HCT116 (cell line): Measurements from ENCODE around the gene PTGDS. TPM values are rescaled to one million over a fixed set of nuclear protein-coding genes. Genes with fewer than 3 reads are reported as not detected.
A peak's percentile ranks its signal among the peaks of the same experiment; 100 is the strongest.

ENCODE experiments used
- ATAC-seq: fragments of 200-7000 bp; cut with Tn5 transposase; 2 replicates; pipeline ENCODE4 v1.9.1; 2020; ENCODE audit warnings: mild to moderate bottlenecking, moderate library complexity
- BruUV-seq: library from RNA; stranded (reverse); fragments of 400-500 nt; replicated peaks from 2 replicates; lab custom pipeline; 2021; lab: Mats Ljungman, UMichigan
- CTCF ChIA-PET: fragments of 300-600 bp; sonication (Branson Sonifier 250); formaldehyde crosslinking; loops from one replicate; lab custom pipeline; 2021; ENCODE audit warnings: antibody characterized with exemption; lab: Charles Lee
- POLR2A ChIA-PET: fragments of 300-600, 350-600 bp; sonication (Branson Sonifier 250); formaldehyde crosslinking; loops from one replicate; lab custom pipeline; 2021; ENCODE audit warnings: antibody characterized with exemption; lab: Charles Lee
- RAD21 ChIA-PET, 2 experiments: fragments of 300-600 bp; sonication (Branson Sonifier 250); formaldehyde crosslinking; loops; one replicate each; lab custom pipeline; 2023; ENCODE audit warnings: low total read pairs in 2 of 2; ENCODE audit not compliant: uncharacterized antibody in 2 of 2, unreplicated experiment in 2 of 2, low non-redundant PET in 1 of 2; lab: Charles Lee
- DNase-seq: peaks from one replicate; pipeline ENCODE4 v3.0.0-alpha.2; 2010; ENCODE audit warnings: low read depth, low spot score
- H2AFZ ChIP-seq: fragments of 200-600 bp; shearing (Covaris generic), sonication (generic); 2 replicates; pipeline ENCODE4 v1.6.1; 2017; ENCODE audit warnings: low read depth, mixed run types, mixed read lengths, antibody characterized with exemption, low read length; ENCODE audit not compliant: poor library complexity, severe bottlenecking
- H3K27ac ChIP-seq: 2 replicates; pipeline ENCODE4 v1.5.1; 2012; ENCODE audit warnings: low read depth, low read length
- H3K27me3 ChIP-seq: fragments of 200-600 bp; sonication (generic); 2 replicates; pipeline ENCODE4 v1.6.1; 2016; ENCODE audit warnings: mixed run types, low read length, mixed read lengths; ENCODE audit not compliant: insufficient read depth
- H3K36me3 ChIP-seq, 2 experiments: fragments of 200-500 bp in 1 of 2; fragments of 200-600 bp in 1 of 2; sonication (Bioruptor generic) in 1 of 2; sonication (generic) in 1 of 2; 2 replicates each; pipeline versions ENCODE4 v1.5.1 to v1.6.1; 2014 to 2016; ENCODE audit warnings: low read length in 2 of 2, inconsistent platforms in 1 of 2, mixed read lengths in 1 of 2, mixed run types in 1 of 2; ENCODE audit not compliant: insufficient read depth in 2 of 2, control insufficient read depth in 1 of 2
- H3K4me1 ChIP-seq, 2 experiments: fragments of 200-600 bp in 1 of 2; sonication (generic) in 1 of 2; 2 replicates each; pipeline versions ENCODE4 v1.5.1 to v1.6.1; 2012 to 2017; ENCODE audit warnings: low read length in 2 of 2, inconsistent platforms in 1 of 2, mild to moderate bottlenecking in 1 of 2, mixed read lengths in 1 of 2, mixed run types in 1 of 2, moderate library complexity in 1 of 2; ENCODE audit not compliant: insufficient read depth in 2 of 2, control insufficient read depth in 1 of 2
- H3K4me2 ChIP-seq: fragments of 200-600 bp; sonication (generic); 2 replicates; pipeline ENCODE4 v1.6.1; 2017; ENCODE audit warnings: mixed run types, low read length, mixed read lengths
- H3K4me3 ChIP-seq, 2 experiments: fragments of 200-600 bp in 1 of 2; sonication (generic) in 1 of 2; replicated peaks in 1 of 2; 2 replicates each; pipeline ENCODE4 v1.5.1; 2011 to 2016; ENCODE audit warnings: low read length in 2 of 2, control low read depth in 1 of 2, low read depth in 1 of 2, mild to moderate bottlenecking in 1 of 2, mixed read lengths in 1 of 2, mixed run types in 1 of 2
- H3K79me2 ChIP-seq: fragments of 200-600 bp; sonication (generic); 2 replicates; pipeline ENCODE4 v1.6.1; 2017; ENCODE audit warnings: mild to moderate bottlenecking, mixed run types, low read length, moderate library complexity, mixed read lengths; ENCODE audit not compliant: insufficient read depth
- H3K9ac ChIP-seq: fragments of 200-600 bp; sonication (generic); 2 replicates; pipeline ENCODE4 v1.6.1; 2016; ENCODE audit warnings: low read length, mixed read lengths
- H3K9me2 ChIP-seq: fragments of 200-600 bp; sonication (generic), shearing (Covaris generic); 2 replicates; pipeline ENCODE4 v1.6.1; 2017; ENCODE audit warnings: mixed run types, mild to moderate bottlenecking, moderate library complexity; ENCODE audit not compliant: insufficient read depth
- H3K9me3 ChIP-seq, 2 experiments: fragments of 200-500 bp in 1 of 2; fragments of 200-600 bp in 1 of 2; sonication (Bioruptor generic) in 1 of 2; sonication (generic) in 1 of 2; 2 replicates each; pipeline ENCODE4 v1.6.1; 2014 to 2017; ENCODE audit warnings: low read length in 2 of 2, mixed read lengths in 2 of 2, inconsistent platforms in 1 of 2, low read depth in 1 of 2, mild to moderate bottlenecking in 1 of 2, mixed run types in 1 of 2, moderate library complexity in 1 of 2; ENCODE audit not compliant: control insufficient read depth in 1 of 2, insufficient read depth in 1 of 2
- H4K20me1 ChIP-seq: fragments of 200-600 bp; sonication (generic), shearing (Covaris generic); 2 replicates; pipeline ENCODE4 v1.6.1; 2017; ENCODE audit warnings: mixed run types, mild to moderate bottlenecking, moderate library complexity; ENCODE audit not compliant: insufficient read depth
- EGR1 ChIP-seq: IDR thresholded peaks from 2 replicates; pipeline ENCODE4 v1.6.1; 2012; ENCODE audit warnings: low read depth
- ELF1 ChIP-seq: IDR thresholded peaks from 2 replicates; pipeline ENCODE4 v1.6.1; 2012; ENCODE audit warnings: low read depth, borderline replicate concordance
- EZH2phosphoT487 ChIP-seq: fragments of 200-600 bp; IDR thresholded peaks from 2 replicates; pipeline ENCODE4 v1.6.1; 2018; ENCODE audit warnings: antibody characterized with exemption, borderline replicate concordance
- FOSL1 ChIP-seq: IDR thresholded peaks from 2 replicates; pipeline ENCODE4 v1.6.1; 2012; ENCODE audit warnings: low read depth
- JUND ChIP-seq: IDR thresholded peaks from 2 replicates; pipeline ENCODE4 v1.6.1; 2012
- POLR2A ChIP-seq: IDR thresholded peaks from 2 replicates; pipeline ENCODE4 v1.7.0; 2011; ENCODE audit warnings: borderline replicate concordance; ENCODE audit not compliant: insufficient read depth, insufficient read length; ENCODE audit errors: extremely low read depth
- RAD21 ChIP-seq: IDR thresholded peaks from 2 replicates; pipeline ENCODE4 v1.6.1; 2012; ENCODE audit warnings: low read depth, mild to moderate bottlenecking
- SIN3A ChIP-seq: IDR thresholded peaks from 2 replicates; pipeline ENCODE4 v1.6.1; 2012; ENCODE audit warnings: low read depth
- SP1 ChIP-seq: IDR thresholded peaks from 2 replicates; pipeline ENCODE4 v1.6.1; 2012; ENCODE audit warnings: low read depth
- SRF ChIP-seq: IDR thresholded peaks from 2 replicates; pipeline ENCODE4 v1.6.1; 2012; ENCODE audit warnings: low read depth
- YY1 ChIP-seq: IDR thresholded peaks from 2 replicates; pipeline ENCODE4 v1.6.1; 2011; ENCODE audit warnings: low read length, low read depth, moderate library complexity, mild to moderate bottlenecking; ENCODE audit not compliant: insufficient replicate concordance; ENCODE audit errors: extremely low read depth
- intact Hi-C: fragments of 100-400 bp; cut with micrococcal nuclease; formaldehyde crosslinking; loops from 2 replicates; pipeline ENCODE4 v1.10.0; 2022
- total RNA-seq: library from RNA; stranded (reverse); gene quantifications from one replicate; pipeline ENCODE4 v1.2.1, GENCODE V29; 2021; ENCODE audit not compliant: unreplicated experiment
- TF ChIP-seq, protein P1 (sequence below): IDR thresholded peaks from 2 replicates; pipeline ENCODE4 v1.6.1; 2012
- TF ChIP-seq, protein P2 (sequence below), 3 experiments: fragments of 200-600 bp in 1 of 3; sonication (generic) in 1 of 3; IDR thresholded peaks in 2 of 3; conservative IDR thresholded peaks in 1 of 3; 2 replicates each; pipeline ENCODE4 v1.5.1; 2012 to 2017; ENCODE audit warnings: low read depth in 2 of 3, low read length in 2 of 3, antibody characterized with exemption in 1 of 3, borderline replicate concordance in 1 of 3, control low read depth in 1 of 3, mild to moderate bottlenecking in 1 of 3, mixed read lengths in 1 of 3, mixed run types in 1 of 3, moderate library complexity in 1 of 3; ENCODE audit not compliant: insufficient read depth in 1 of 3
- TF ChIP-seq, protein P3 (sequence below): IDR thresholded peaks from 2 replicates; pipeline ENCODE4 v1.6.1; 2011; ENCODE audit warnings: mild to moderate bottlenecking, low read length, moderate library complexity; ENCODE audit not compliant: insufficient replicate concordance; ENCODE audit errors: extremely low read depth

Gene PTGDS
- total RNA-seq, 1 experiment from 2014 or later: 3.1 TPM

DNA sequence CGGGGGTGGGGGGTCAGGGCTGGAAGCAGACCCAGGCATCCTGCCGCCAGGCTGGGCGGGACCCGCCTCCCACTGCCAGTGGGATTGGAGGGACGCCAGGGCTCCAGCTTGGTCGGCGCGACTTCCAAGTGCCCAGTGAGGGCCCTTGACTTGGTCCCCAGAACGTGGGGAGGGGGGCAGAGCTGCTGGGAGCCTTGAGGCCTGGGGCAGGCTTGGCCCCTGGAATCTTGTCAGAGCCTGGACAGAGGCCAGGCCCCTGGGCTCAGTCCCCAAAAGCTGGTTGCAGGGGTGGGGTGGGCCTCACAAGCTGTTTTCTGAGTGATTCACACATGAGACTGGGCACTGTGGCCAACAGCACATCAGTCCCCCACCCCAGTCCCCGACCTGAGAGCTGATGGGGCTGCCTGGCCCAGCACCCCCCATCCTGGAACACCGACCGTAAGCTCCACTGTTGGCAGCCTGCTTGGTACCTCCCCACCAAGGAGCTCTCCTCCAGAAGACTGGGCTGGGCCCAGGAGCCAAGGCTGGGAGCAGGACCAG is 18.5 kb downstream of the PTGDS start:
- Histone ChIP-seq H3K4me2 (peak overlapping the region; percentile 88), H3K36me3 (peaks cover 0 to 12% of the 10 kb centered on the region in 2 experiments; a peak in 2 of 4 replicates), H3K79me2 (peaks cover 20% of the 10 kb centered on the region), H3K4me3 (peak overlapping the region; percentile 40 to 56), H3K9ac (peak overlapping the region; percentile 57), H3K27me3 (no peaks in the 10 kb centered on the region), H4K20me1 (no peaks in the 10 kb centered on the region), H3K9me3 (no peaks in the 10 kb centered on the region; a peak in 1 of 4 replicates), H3K27ac (peak overlapping the region; percentile 95), H3K4me1 (peaks cover 54 to 80% of the 10 kb centered on the region in 2 experiments), H3K9me2 (no peaks in the 10 kb centered on the region), H2AFZ (no peak overlapping the region)
- ChIA-PET POLR2A (no interaction called here), RAD21 (interaction anchor here in 1 of 2 experiments (0.6 to 1.1 kb wide), 2 partner anchors 48 to 596 kb away, joined by 3 read pairs; no protein-coding TSS in a partner anchor), CTCF (interaction anchor here (1.0 to 1.5 kb wide), 4 partner anchors 34 to 241 kb away, joined by 3 to 11 read pairs (median 4); no protein-coding TSS in a partner anchor)
- intact Hi-C loops: no loop called here
- no TSS peak for BruUV-seq
- no peak for DNase-seq
- TF ChIP-seq SRF (no peak), YY1 (no peak), SP1 (no peak), RAD21 (no peak), JUND (no peak), ELF1 (no peak), FOSL1 (no peak), EGR1 (no peak), EZH2phosphoT487 (no peak), POLR2A (no peak), SIN3A (no peak)
- TF ChIP-seq, protein P1, sequence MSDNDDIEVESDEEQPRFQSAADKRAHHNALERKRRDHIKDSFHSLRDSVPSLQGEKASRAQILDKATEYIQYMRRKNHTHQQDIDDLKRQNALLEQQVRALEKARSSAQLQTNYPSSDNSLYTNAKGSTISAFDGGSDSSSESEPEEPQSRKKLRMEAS: no peak
- TF ChIP-seq, protein P2, sequence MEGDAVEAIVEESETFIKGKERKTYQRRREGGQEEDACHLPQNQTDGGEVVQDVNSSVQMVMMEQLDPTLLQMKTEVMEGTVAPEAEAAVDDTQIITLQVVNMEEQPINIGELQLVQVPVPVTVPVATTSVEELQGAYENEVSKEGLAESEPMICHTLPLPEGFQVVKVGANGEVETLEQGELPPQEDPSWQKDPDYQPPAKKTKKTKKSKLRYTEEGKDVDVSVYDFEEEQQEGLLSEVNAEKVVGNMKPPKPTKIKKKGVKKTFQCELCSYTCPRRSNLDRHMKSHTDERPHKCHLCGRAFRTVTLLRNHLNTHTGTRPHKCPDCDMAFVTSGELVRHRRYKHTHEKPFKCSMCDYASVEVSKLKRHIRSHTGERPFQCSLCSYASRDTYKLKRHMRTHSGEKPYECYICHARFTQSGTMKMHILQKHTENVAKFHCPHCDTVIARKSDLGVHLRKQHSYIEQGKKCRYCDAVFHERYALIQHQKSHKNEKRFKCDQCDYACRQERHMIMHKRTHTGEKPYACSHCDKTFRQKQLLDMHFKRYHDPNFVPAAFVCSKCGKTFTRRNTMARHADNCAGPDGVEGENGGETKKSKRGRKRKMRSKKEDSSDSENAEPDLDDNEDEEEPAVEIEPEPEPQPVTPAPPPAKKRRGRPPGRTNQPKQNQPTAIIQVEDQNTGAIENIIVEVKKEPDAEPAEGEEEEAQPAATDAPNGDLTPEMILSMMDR (IDR thresholded peaks at IDR 0.05 in 2 of 3, conservative IDR thresholded peaks at IDR 0.05 in 1 of 3; ENCODE audit: borderline replicate concordance in 1 of 3, insufficient read depth in 1 of 3, low read depth in 2 of 3, low read length in 2 of 3): no peak
- TF ChIP-seq, protein P3, sequence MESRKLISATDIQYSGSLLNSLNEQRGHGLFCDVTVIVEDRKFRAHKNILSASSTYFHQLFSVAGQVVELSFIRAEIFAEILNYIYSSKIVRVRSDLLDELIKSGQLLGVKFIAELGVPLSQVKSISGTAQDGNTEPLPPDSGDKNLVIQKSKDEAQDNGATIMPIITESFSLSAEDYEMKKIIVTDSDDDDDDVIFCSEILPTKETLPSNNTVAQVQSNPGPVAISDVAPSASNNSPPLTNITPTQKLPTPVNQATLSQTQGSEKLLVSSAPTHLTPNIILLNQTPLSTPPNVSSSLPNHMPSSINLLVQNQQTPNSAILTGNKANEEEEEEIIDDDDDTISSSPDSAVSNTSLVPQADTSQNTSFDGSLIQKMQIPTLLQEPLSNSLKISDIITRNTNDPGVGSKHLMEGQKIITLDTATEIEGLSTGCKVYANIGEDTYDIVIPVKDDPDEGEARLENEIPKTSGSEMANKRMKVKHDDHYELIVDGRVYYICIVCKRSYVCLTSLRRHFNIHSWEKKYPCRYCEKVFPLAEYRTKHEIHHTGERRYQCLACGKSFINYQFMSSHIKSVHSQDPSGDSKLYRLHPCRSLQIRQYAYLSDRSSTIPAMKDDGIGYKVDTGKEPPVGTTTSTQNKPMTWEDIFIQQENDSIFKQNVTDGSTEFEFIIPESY: no peak
- ATAC-seq: peak; percentile 4
